Peyer's patch (tissue), 4 donors: ENCODE data around the gene GCN1. TPM values are rescaled to one million over a fixed set of nuclear protein-coding genes. Genes with fewer than 3 reads are reported as not detected.
"Not testable (repeated sequence)": the region's sequence is repeated elsewhere in the genome, so short reads cannot be mapped to it uniquely, and the experiment has no call there.

ENCODE experiments used
- DNase-seq, 3 donors: peaks; one replicate each; pipeline ENCODE4 v3.0.0-alpha.2; 2017 to 2019
- H3K27ac ChIP-seq, 4 donors: fragments of 200-600 bp; sonication (generic); one replicate each; pipeline ENCODE4 v1.5.1; 2016 to 2019
- H3K27me3 ChIP-seq, 2 donors: fragments of 200-600 bp; sonication (generic); one replicate each; pipeline ENCODE4 v1.5.1; 2019
- H3K36me3 ChIP-seq, 3 donors: fragments of 200-600 bp; sonication (generic); one replicate each; pipeline ENCODE4 v1.5.1; 2016 to 2019
- H3K4me1 ChIP-seq, 4 donors: fragments of 200-600 bp; sonication (generic); one replicate each; pipeline ENCODE4 v1.5.1; 2016 to 2019
- H3K4me3 ChIP-seq, 4 donors: fragments of 200-600 bp; sonication (generic); 1 replicate in 3 of 4; 2 replicates in 1 of 4; pipeline ENCODE4 v1.5.1; 2016 to 2019; ENCODE audit warnings: mild to moderate bottlenecking in 1 of 4
- H3K9me3 ChIP-seq, 4 donors: fragments of 200-600 bp; sonication (generic); one replicate each; pipeline ENCODE4 v1.5.1; 2016 to 2019; ENCODE audit warnings: mild to moderate bottlenecking in 1 of 4
- POLR2A ChIP-seq, 2 donors: fragments of 450-650 bp; IDR thresholded peaks; one replicate each; pipeline ENCODE4 v1.5.1; 2017; ENCODE audit warnings: antibody characterized with exemption in 2 of 2, mild to moderate bottlenecking in 2 of 2, moderate library complexity in 2 of 2
- total RNA-seq, 4 donors: library from RNA; depleted of rRNA; stranded (reverse); fragments of >200 nt; gene quantifications; one replicate each; pipeline ENCODE4 v1.1.0, GENCODE V29; 2016
- TF ChIP-seq, protein P1 (sequence below), 6 experiments: fragments of 450-650 bp in 4 of 6; fragments of 200-600 bp in 2 of 6; sonication (generic) in 1 of 6; IDR thresholded peaks; one replicate each; pipeline ENCODE4 v1.5.1; 2017 to 2019; ENCODE audit warnings: antibody characterized with exemption in 6 of 6, mild to moderate bottlenecking in 3 of 6, moderate library complexity in 1 of 6

The GCN1 gene
- total RNA-seq, 4 donors from 2014 or later = 64.1 to 171 (median 126) TPM

DNA sequence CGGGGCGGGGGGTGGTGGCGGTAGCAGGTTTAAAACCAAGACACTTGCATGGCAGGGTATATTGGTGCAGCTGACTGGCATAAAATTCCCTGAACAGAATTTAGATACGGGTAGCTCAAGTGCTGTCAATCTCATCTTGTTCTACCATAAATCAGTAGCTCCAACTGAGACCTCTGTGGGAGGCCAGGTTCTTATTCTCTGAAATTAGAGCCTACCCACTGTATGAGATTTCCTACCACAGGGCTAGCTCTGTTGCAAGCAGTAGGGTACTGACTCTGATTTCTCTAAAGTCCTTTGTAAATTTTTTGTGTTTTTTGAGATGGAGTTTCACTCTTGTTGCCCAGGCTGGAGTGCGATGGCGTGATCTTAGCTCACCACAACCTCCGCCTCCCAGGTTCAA, 9.7 kb upstream of the GCN1 start:
- Histone ChIP-seq H3K9me3 (no peaks in the 10 kb centered on the region), H3K27ac (no peak overlapping the region), H3K4me3 (no peak overlapping the region), H3K4me1 (peaks cover 4 to 15% (median 7%) of the 10 kb centered on the region in 4 donors), H3K36me3 (peaks cover 0 to 2% (median 0%) of the 10 kb centered on the region in 3 donors), H3K27me3 (no peaks in the 10 kb centered on the region)
- TF ChIP-seq, protein P1, sequence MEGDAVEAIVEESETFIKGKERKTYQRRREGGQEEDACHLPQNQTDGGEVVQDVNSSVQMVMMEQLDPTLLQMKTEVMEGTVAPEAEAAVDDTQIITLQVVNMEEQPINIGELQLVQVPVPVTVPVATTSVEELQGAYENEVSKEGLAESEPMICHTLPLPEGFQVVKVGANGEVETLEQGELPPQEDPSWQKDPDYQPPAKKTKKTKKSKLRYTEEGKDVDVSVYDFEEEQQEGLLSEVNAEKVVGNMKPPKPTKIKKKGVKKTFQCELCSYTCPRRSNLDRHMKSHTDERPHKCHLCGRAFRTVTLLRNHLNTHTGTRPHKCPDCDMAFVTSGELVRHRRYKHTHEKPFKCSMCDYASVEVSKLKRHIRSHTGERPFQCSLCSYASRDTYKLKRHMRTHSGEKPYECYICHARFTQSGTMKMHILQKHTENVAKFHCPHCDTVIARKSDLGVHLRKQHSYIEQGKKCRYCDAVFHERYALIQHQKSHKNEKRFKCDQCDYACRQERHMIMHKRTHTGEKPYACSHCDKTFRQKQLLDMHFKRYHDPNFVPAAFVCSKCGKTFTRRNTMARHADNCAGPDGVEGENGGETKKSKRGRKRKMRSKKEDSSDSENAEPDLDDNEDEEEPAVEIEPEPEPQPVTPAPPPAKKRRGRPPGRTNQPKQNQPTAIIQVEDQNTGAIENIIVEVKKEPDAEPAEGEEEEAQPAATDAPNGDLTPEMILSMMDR (IDR thresholded peaks at IDR 0.05) = no peak
- no peak for TF ChIP-seq POLR2A (IDR thresholded peaks at IDR 0.05)
- no peak for DNase-seq

GRCh38 chr12:120200364-120200800, 5.9 kb upstream of the GCN1 start:
- Histone ChIP-seq H3K4me3 (peak overlapping the region; percentile 79 to 98 (median 87)), H3K36me3 (peaks cover 0 to 34% (median 0%) of the 10 kb centered on the region in 3 donors), H3K27ac (peak overlapping the region; percentile 87 to 94 (median 92)), H3K4me1 (peaks cover 4 to 28% (median 7%) of the 10 kb centered on the region in 4 donors), H3K9me3 (no peaks in the 10 kb centered on the region), H3K27me3 (no peaks in the 10 kb centered on the region)
- TF ChIP-seq, protein P1 (IDR thresholded peaks at IDR 0.05) = no peak
- TF ChIP-seq POLR2A (IDR thresholded peaks at IDR 0.05) = no peak
- no peak for DNase-seq

DNA sequence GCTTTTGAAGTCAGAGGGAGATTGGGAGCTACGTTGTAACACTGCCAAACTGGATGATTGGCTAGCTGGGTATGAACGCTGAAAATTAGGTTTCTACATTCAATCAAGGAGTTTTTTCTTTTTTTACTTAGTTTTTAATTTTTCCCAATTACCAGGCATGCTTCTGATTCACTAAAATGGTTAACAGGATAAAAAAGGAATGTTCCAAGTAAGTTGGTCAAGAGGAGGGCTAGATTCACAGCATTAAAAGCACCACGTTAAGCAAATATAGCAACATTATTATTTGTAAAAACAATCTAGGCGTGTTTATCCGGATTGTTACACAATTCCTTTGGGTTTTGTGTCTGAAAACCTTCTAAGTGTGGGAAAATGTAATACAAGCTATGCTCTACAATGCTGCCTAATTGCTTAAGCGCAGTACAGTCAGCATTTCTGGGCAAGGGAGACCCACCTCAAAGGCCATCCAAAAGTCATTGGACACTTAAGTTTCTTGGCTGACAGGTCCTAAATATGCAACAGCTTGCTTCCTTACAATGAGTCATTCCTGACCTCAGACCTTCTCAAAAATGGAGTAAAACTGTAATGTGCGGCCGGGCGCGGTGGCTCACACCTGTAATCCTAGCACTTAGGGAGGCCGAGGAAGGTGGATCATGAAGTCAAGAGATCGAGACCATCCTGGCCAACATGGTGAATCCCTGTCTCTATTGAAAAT, 5.2 kb upstream of the GCN1 start:
- Histone ChIP-seq H3K9me3 (no peaks in the 10 kb centered on the region), H3K27me3 (no peaks in the 10 kb centered on the region), H3K4me1 (peaks cover 4 to 33% (median 10%) of the 10 kb centered on the region in 4 donors), H3K27ac (peak overlapping the region; percentile 87 to 94 (median 92)), H3K4me3 (peak overlapping the region; percentile 79 to 98 (median 87)), H3K36me3 (peaks cover 0 to 34% (median 0%) of the 10 kb centered on the region in 3 donors)
- DNase-seq = no peak
- TF ChIP-seq, protein P1 (IDR thresholded peaks at IDR 0.05) = no peak
- no peak for TF ChIP-seq POLR2A (IDR thresholded peaks at IDR 0.05)

DNA sequence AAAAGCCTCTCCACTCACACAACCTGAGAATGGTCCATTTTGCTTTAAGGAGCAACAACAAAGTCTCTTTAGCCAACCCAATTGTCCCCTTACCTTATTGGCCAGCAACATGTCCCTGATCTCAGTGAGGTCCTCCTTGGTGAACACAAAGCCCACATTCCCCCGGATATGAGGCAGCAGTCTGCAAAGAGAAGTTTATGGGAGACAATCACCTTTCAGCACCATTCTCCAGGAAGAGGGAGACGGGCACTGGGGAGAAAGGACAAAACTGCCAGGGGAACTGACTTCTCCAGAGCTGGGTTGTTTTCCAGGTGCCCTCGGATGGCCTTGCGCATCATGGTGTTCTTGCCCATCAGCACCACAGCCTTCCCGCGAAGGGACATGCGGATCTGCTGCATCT, 4.5 kb upstream of the GCN1 start:
- H3K27me3 ChIP-seq = no peaks in the 10 kb centered on the region

DNA sequence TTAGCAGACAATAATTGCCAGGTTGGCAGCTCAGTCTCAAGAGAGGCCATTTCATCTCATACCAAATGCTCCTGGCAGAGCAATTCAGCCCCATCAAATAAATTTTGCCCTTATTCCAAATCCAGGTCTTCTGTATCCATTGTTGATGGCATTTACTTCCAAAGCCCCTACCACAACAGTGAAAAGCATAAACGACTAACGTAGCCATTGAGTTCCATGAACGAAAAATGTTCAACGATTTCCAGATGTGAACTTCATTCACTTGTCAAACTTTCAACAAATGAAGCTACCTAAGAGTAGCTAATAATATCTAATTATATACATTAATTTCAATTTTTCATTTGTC, 3.0 kb upstream of the GCN1 start:
- DNase-seq = no peak
- no peak for TF ChIP-seq POLR2A (IDR thresholded peaks at IDR 0.05)
- TF ChIP-seq, protein P1 (IDR thresholded peaks at IDR 0.05) = no peak
- peaks cover 4 to 46% (median 14%) of the 10 kb centered on the region in 4 donors for H3K4me1 ChIP-seq
- no peak overlapping the region for H3K4me3 ChIP-seq
- no peaks in the 10 kb centered on the region for H3K27me3 ChIP-seq
- no peaks in the 10 kb centered on the region for H3K9me3 ChIP-seq
- peaks cover 0 to 34% (median 0%) of the 10 kb centered on the region in 3 donors for H3K36me3 ChIP-seq
- no peak overlapping the region for H3K27ac ChIP-seq

More for the DNA sequence above, 4.5 kb upstream of the GCN1 start:
- Histone ChIP-seq H3K27ac (peak overlapping the region in 2 of 4 donors; percentile 39 to 92), H3K4me3 (peak overlapping the region in 2 of 4 donors; percentile 22 to 79), H3K4me1 (peaks cover 4 to 33% (median 10%) of the 10 kb centered on the region in 4 donors), H3K36me3 (peaks cover 0 to 34% (median 0%) of the 10 kb centered on the region in 3 donors), H3K9me3 (no peaks in the 10 kb centered on the region)
- no peak for TF ChIP-seq POLR2A (IDR thresholded peaks at IDR 0.05)
- TF ChIP-seq, protein P1 (IDR thresholded peaks at IDR 0.05) = no peak
- peak in 1 of 3 donors; percentile 21 for DNase-seq

DNA sequence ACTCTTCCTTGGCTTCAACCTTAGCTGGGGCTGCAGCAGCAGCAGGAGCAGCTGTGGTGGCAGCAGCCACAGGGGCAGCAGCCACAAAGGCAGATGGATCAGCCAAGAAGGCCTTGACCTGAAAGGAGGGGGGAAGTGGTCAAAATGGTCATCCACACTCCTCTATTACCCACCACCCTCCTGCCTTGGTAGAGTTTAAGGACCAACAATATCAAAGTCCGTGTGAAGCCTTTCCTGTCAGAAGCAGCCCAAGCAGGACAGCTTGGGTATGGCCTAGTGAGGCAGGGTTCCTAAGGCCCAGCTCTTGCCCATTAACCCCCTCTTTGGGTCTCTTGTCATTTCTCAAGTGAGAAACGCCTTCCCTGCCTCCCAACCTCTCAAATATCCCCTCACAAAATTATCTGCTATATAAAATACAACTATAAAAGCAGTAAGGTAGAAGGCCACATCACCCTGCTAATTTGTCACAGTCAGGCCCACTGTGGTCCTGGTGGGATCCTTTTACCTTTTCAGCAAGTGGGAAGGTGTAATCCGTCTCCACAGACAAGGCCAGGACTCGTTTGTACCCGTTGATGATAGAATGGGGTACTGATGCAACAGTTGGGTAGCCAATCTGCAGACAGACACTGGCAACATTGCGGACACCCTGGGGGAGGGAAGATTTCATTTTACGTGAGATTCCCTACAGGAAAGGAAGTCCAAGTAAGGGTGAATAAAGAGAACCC, 2.5 kb upstream of the GCN1 start:
- not testable (repeated sequence) for DNase-seq, H3K4me3 ChIP-seq, H3K27ac ChIP-seq, H3K9me3 ChIP-seq, H3K27me3 ChIP-seq
- Histone ChIP-seq H3K36me3 (peaks cover 0 to 34% (median 0%) of the 10 kb centered on the region in 3 donors), H3K4me1 (peaks cover 4 to 43% (median 14%) of the 10 kb centered on the region in 4 donors)
